SK-N-SH (cell line): Measurements from ENCODE around the gene PITPNM3. TPM values are rescaled to one million over a fixed set of nuclear protein-coding genes. Genes with fewer than 3 reads are reported as not detected.

Experiments used
- CTCF ChIA-PET: fragments of 300-600, 350-600 bp; formaldehyde crosslinking; extraction: SDS; loops from one replicate; lab custom pipeline; 2021; lab: Yijun Ruan, JAX
- POLR2A ChIA-PET: fragments of 350-600 bp; sonication (Branson Sonifier 250); formaldehyde crosslinking; extraction: SDS; loops from one replicate; lab custom pipeline; 2020; ENCODE audit warnings: antibody characterized with exemption, inconsistent platforms; lab: Yijun Ruan, JAX
- DNase-seq: peaks from one replicate; pipeline ENCODE4 v3.0.0; 2012
- H2AFZ ChIP-seq: fragments of 200-600 bp; sonication (generic); 2 replicates; pipeline ENCODE4 v1.8.1; 2016; ENCODE audit warnings: antibody characterized with exemption, mild to moderate bottlenecking, low read depth
- H3F3A ChIP-seq: fragments of 200-600 bp; sonication (generic); replicated peaks from 2 replicates; pipeline ENCODE3; 2016; ENCODE audit warnings: antibody characterized with exemption, mild to moderate bottlenecking; ENCODE audit not compliant: insufficient read depth
- H3K27ac ChIP-seq, 2 experiments: fragments of 200-500 bp in 1 of 2; fragments of 200-600 bp in 1 of 2; sonication (Bioruptor generic) in 1 of 2; sonication (generic), shearing (Covaris generic) in 1 of 2; 2 replicates each; pipeline versions ENCODE4 v1.5.1 to v1.6.1; 2014 to 2016; ENCODE audit warnings: low read depth in 2 of 2, inconsistent platforms in 1 of 2, low read length in 1 of 2, mild to moderate bottlenecking in 1 of 2, mixed read lengths in 1 of 2
- H3K27me3 ChIP-seq: fragments of 200-600 bp; sonication (generic), shearing (Covaris generic); 2 replicates; pipeline ENCODE4 v1.6.1; 2016; ENCODE audit warnings: mixed run types; ENCODE audit not compliant: insufficient read depth
- H3K36me3 ChIP-seq, 2 experiments: fragments of 200-500 bp in 1 of 2; fragments of 200-600 bp in 1 of 2; sonication (Bioruptor generic) in 1 of 2; sonication (generic) in 1 of 2; replicated peaks in 1 of 2; 2 replicates each; pipeline versions ENCODE3 to v1.5.1; 2014 to 2016; ENCODE audit warnings: low read length in 1 of 2, mild to moderate bottlenecking in 1 of 2; ENCODE audit not compliant: insufficient read depth in 2 of 2, control insufficient read depth in 1 of 2
- H3K4me1 ChIP-seq, 2 experiments: fragments of 200-500 bp in 1 of 2; fragments of 200-600 bp in 1 of 2; sonication (Bioruptor generic) in 1 of 2; sonication (generic), shearing (Covaris generic) in 1 of 2; 2 replicates each; pipeline versions ENCODE4 v1.5.1 to v1.6.1; 2014 to 2016; ENCODE audit warnings: low read depth in 1 of 2, low read length in 1 of 2, mixed run types in 1 of 2; ENCODE audit not compliant: insufficient read depth in 2 of 2, control insufficient read depth in 1 of 2
- H3K4me2 ChIP-seq: fragments of 200-600 bp; sonication (generic), shearing (Covaris generic); 2 replicates; pipeline ENCODE4 v1.6.1; 2017; ENCODE audit warnings: mixed run types
- H3K4me3 ChIP-seq, 2 experiments: fragments of 200-500 bp in 1 of 2; fragments of 200-600 bp in 1 of 2; sonication (Bioruptor generic) in 1 of 2; sonication (generic), shearing (Covaris generic) in 1 of 2; 2 replicates each; pipeline versions ENCODE4 v1.5.1 to v1.8.1; 2014 to 2016; ENCODE audit warnings: low read depth in 2 of 2, inconsistent platforms in 1 of 2, low read length in 1 of 2, mild to moderate bottlenecking in 1 of 2, mixed read lengths in 1 of 2, moderate library complexity in 1 of 2
- H3K79me2 ChIP-seq: fragments of 200-600 bp; sonication (generic); 2 replicates; pipeline ENCODE4 v1.8.1; 2017; ENCODE audit warnings: mild to moderate bottlenecking; ENCODE audit not compliant: insufficient read depth
- H3K9ac ChIP-seq: fragments of 200-600 bp; sonication (generic); 2 replicates; pipeline ENCODE4 v1.6.1; 2017; ENCODE audit warnings: mixed run types
- H3K9me2 ChIP-seq: fragments of 200-600 bp; sonication (generic); 2 replicates; pipeline ENCODE4 v1.6.1; 2017; ENCODE audit warnings: mixed run types
- H3K9me3 ChIP-seq: fragments of 200-600 bp; sonication (generic); 2 replicates; pipeline ENCODE4 v1.6.1; 2017; ENCODE audit warnings: mixed run types, mild to moderate bottlenecking, moderate library complexity
- H4K20me1 ChIP-seq: fragments of 200-600 bp; sonication (generic); 2 replicates; pipeline ENCODE4 v1.6.1; 2017; ENCODE audit warnings: mild to moderate bottlenecking, mixed run types; ENCODE audit not compliant: insufficient read depth
- FOSL2 ChIP-seq: IDR thresholded peaks from 2 replicates; pipeline ENCODE4 v1.4.0; 2012; ENCODE audit warnings: low read depth, mild to moderate bottlenecking, moderate library complexity, borderline replicate concordance
- FOXM1 ChIP-seq: IDR thresholded peaks from 2 replicates; pipeline ENCODE4 v1.4.0; 2012; ENCODE audit warnings: low read depth, mild to moderate bottlenecking
- GATA2 ChIP-seq: sonication (generic); formaldehyde crosslinking; IDR thresholded peaks from 2 replicates; pipeline ENCODE4 v1.5.0; 2020; ENCODE audit warnings: mild to moderate bottlenecking, missing genetic modification reagents
- IRF3 ChIP-seq: fragments of 150-350 bp; IDR thresholded peaks from 2 replicates; pipeline ENCODE4 v1.6.1; 2016; ENCODE audit warnings: mild to moderate bottlenecking, low read depth, low read length
- NFIC ChIP-seq: IDR thresholded peaks from 2 replicates; pipeline ENCODE4 v1.4.0; 2012; ENCODE audit warnings: borderline replicate concordance
- NRF1 ChIP-seq: IDR thresholded peaks from 2 replicates; pipeline ENCODE4 v1.6.1; 2012; ENCODE audit warnings: low read depth, mild to moderate bottlenecking, low read length
- PBX3 ChIP-seq: IDR thresholded peaks from 2 replicates; pipeline ENCODE4; 2012
- RAD21 ChIP-seq: IDR thresholded peaks from 2 replicates; pipeline ENCODE4 v1.6.1; 2012; ENCODE audit warnings: mild to moderate bottlenecking, low read length
- RCOR1 ChIP-seq: fragments of 150-350 bp; IDR thresholded peaks from 2 replicates; pipeline ENCODE4 v1.6.1; 2017; ENCODE audit warnings: antibody characterized with exemption, low read length
- REST ChIP-seq: IDR thresholded peaks from 2 replicates; pipeline ENCODE4 v1.6.1; 2012; ENCODE audit warnings: mild to moderate bottlenecking, low read depth, low read length, moderate library complexity
- USF2 ChIP-seq: fragments of 150-350 bp; IDR thresholded peaks from 2 replicates; pipeline ENCODE4 v1.6.1; 2017; ENCODE audit warnings: antibody characterized with exemption, low read length, low read depth, borderline replicate concordance
- WGBS: methylation state at CpG from one replicate; pipeline ENCODE4 v1.1.6; 2017; ENCODE audit warnings: low lambda C conversion rate; 5-methylcytosine and 5-hydroxymethylcytosine counted together
- polyA plus RNA-seq, 3 experiments: library from polyadenylated mRNA; depleted of rRNA; stranded (reverse); fragments of >200 nt; gene quantifications; 2 replicates each; pipeline ENCODE4 v1.2.3, GENCODE V29; 2012

The PITPNM3 gene
- polyA plus RNA-seq, 1 of the 3 experiments (the other 2 are of a cell fraction), result 0.82 TPM

- DNase-seq, result no peak
- POLR2A ChIA-PET, result no interaction called here
- Histone ChIP-seq H2AFZ (no peak overlapping the region), H3K4me1 (peaks cover 0 to 16% of the 10 kb centered on the region in 2 experiments; a peak in 2 of 4 replicates), H3K36me3 (no peaks in the 10 kb centered on the region), H3K4me3 (no peak overlapping the region), H3K9me2 (no peaks in the 10 kb centered on the region), H3F3A (no peaks in the 10 kb centered on the region), H3K79me2 (no peaks in the 10 kb centered on the region), H3K4me2 (no peak overlapping the region), H3K9ac (no peak overlapping the region), H3K9me3 (no peaks in the 10 kb centered on the region), H3K27ac (no peak overlapping the region), H3K27me3 (no peaks in the 10 kb centered on the region), H4K20me1 (no peaks in the 10 kb centered on the region)
- CTCF ChIA-PET, result interaction anchor here (0.8 kb wide), 1 partner anchor 39 kb away, joined by 3 read pairs; no protein-coding TSS in a partner anchor
- no peak for TF ChIP-seq GATA2
- WGBS, result 59% methylated on average over 2 of the region's 2 CpGs
Observed at GRCh38 chr17:6512552-6512951, 43.8 kb downstream of the PITPNM3 start.

- H4K20me1 ChIP-seq, result no peaks in the 10 kb centered on the region
- peaks cover 11% of the 10 kb centered on the region for H3F3A ChIP-seq
- H3K4me3 ChIP-seq, result no peak overlapping the region
- no peaks in the 10 kb centered on the region for H3K79me2 ChIP-seq
- no peaks in the 10 kb centered on the region for H3K9me3 ChIP-seq
- no peak overlapping the region for H3K27ac ChIP-seq
- CTCF ChIA-PET, result interaction anchor here (1.1 kb wide), 1 partner anchor 37 kb away, joined by 4 read pairs; no protein-coding TSS in a partner anchor
- H3K36me3 ChIP-seq, result no peaks in the 10 kb centered on the region
- H3K4me2 ChIP-seq, result no peak overlapping the region
- no peak overlapping the region for H2AFZ ChIP-seq
- H3K9me2 ChIP-seq, result no peaks in the 10 kb centered on the region
- H3K9ac ChIP-seq, result no peak overlapping the region
- no peak for DNase-seq
- POLR2A ChIA-PET, result no interaction called here
- no peaks in the 10 kb centered on the region for H3K27me3 ChIP-seq
- WGBS, result 69% methylated on average over 9 of the region's 9 CpGs
- TF ChIP-seq FOSL2, result no peak
- no peak for TF ChIP-seq REST
- TF ChIP-seq IRF3, result no peak
- no peak for TF ChIP-seq PBX3
- TF ChIP-seq USF2, result no peak
- no peak for TF ChIP-seq FOXM1
- TF ChIP-seq RCOR1, result no peak
- no peak for TF ChIP-seq NRF1
- no peak for TF ChIP-seq NFIC
- TF ChIP-seq GATA2, result no peak
- no peak for TF ChIP-seq RAD21
- peaks cover 0 to 34% of the 10 kb centered on the region in 2 experiments; a peak in 2 of 4 replicates for H3K4me1 ChIP-seq
Observed at GRCh38 chr17:6510321-6510977, 45.9 kb downstream of the PITPNM3 start.
